GM18526 (cell line): ENCODE measurements around the gene METTL18.

Experiments
- POLR2A ChIP-seq: IDR thresholded peaks from 3 replicates; pipeline ENCODE4 v1.6.1; 2011; ENCODE audit not compliant: insufficient read length; ENCODE audit errors: extremely low read depth

METTL18 gene

DNA sequence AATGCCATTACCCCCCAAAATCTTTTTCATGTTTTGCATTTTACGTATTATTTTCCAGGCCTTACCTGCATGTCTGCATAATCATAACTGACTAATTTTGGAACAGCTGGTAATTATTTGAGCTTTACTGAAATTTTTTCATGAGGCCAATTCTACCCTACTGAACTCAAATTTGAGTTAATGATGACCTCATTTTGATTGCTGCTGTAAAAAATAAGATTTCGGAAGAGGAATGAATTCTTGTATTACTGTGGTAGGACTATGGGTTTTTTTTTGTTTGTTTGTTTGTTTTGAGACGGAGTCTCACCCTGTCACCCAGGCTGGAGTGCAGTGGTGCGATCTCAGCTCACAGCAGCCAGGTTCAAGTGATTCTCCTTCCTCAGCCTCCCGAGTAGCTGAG, 2.6 kb upstream of the METTL18 start:
- no peak for TF ChIP-seq POLR2A

DNA sequence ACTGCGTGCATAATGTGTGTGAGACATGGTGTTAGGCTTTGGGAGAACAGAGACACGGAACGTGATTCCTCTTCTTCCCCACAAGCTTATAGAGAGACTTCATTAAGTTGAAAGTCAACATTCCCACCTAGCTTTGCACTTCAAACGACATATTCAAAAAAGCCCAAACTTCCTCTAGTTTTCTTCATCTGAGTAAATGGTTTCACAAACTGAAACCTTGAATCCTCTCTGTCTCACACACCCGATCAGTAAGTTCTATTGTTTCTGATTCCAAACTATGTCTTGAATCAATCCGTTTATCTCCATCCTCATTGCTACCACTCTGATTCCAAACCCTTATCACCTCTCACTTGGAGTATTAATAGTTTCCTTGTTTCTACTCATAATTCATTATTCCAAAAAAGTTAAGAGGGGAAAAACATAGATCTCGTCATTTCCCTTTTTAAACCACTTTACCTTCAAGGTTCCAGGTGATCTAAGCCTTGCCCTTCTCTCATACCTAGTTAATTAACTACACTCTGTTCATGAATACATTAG, 1.6 kb upstream of the METTL18 start:
- TF ChIP-seq POLR2A: no peak

DNA sequence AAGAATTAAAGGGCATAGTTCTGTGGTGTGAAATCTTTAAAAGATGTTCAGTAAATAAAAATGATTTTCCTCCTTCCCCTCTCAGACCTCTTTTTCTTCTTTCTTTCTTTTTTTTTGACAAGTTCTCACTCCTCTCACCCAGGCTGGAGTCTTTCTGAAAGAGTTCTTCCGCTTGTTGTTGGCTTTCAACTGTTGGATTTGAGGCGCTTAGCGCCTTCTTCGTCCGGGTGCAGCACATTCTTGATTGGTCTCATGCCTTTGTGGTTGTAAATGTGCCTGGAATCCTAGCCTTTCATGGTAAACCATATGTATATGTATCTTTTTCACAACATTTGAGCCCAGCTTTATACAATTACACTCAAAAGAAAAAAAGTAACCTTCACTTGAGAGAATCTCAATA, 980 bp upstream of the METTL18 start:
- no peak for TF ChIP-seq POLR2A

DNA sequence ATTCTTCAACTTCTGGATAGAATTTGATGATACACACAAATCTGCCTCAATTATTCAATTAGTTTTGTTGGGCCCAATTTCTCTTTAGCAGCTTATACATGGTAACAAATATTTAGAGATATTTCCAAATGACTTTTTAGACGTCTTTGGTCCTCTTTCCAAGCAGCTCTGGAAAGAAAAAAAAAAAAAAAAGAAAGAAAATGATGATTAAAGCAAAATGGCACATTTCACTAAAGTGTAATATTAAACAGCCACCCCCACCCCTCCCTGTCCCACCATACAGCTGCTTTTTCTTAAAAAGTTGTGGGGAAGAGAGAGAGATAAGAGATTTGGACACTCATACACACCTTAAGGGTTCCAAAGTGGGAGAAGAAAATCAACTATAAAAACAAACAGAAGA, 977 bp downstream of the METTL18 start:
- no peak for TF ChIP-seq POLR2A

DNA sequence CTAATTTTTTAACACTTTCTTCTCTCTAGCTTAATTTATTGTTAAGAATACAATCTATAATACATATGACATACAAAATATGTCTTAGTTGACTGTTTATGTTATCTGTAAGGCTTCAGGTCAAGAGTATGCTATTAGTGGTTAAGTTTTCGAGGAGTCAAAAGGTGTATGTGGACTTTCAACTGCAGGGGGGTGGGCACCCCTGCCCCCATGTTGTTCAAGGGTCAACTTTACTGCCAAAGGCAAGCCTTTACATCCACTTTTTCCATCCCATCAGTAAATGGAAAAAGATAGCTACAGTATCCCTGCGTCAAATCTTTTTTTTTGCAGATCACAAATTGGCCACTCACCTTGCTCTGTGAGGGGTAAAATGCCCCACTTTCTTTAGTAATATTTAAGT, 6.3 kb downstream of the METTL18 start:
- no peak for TF ChIP-seq POLR2A

DNA sequence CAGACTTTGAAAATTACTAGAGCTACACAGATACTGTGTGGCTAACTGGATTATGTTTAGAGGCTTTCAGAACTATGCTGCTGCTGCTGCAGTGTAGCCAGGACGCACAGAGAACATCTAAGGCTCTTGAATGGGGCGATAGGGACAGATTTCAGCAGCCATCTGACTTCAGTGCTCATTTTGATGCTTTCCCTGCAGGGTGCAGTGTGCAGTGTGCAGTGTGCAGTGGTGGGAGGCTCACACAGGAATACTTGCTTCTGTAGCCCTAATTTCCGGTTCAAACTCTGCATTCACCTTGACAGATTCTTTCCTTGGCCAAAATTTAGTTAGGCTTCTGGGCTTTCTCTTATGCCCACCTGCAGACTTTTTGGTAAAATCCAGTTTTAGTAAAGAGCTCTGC, 7.7 kb downstream of the METTL18 start:
- no peak for TF ChIP-seq POLR2A

DNA sequence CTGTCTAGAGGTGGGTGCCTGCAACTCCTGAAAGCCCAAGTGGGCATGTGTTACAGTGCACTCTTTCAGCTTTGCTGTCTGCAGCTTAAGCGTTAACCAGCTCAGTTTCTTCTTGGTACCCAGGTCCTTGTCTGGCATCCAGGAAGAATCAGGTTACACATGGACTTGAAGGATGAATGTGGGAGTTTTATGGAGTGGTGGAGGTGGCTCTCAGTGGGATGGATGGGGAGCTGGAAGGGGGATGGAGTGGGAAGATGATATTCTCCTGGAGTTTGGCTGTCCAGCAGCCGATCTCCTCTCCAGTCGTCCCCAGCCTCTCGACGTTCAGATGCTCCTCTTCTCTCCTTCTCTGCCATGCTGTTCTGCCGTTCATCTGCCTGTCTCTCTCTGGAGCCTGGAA, 9.4 kb downstream of the METTL18 start:
- TF ChIP-seq POLR2A: no peak

DNA sequence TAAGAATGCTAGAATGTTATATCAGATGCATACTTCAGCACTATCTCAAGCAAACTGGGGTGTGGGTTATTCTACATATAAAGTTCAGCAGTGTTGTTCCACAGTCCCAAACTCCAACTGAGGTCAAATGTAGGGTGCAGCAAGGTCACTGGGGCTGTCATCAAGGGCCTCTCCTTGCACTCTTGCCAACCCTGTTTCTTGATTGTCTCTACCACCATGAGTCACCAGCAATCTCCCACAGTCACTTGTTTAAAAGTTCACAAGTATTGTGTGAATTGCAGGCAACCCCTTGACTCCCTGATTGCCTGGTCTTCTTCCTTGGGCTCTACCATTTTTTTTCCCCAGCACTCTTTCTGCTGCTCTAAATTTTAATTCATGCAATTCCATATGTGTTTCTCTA, 10.6 kb downstream of the METTL18 start:
- TF ChIP-seq POLR2A: no peak

DNA sequence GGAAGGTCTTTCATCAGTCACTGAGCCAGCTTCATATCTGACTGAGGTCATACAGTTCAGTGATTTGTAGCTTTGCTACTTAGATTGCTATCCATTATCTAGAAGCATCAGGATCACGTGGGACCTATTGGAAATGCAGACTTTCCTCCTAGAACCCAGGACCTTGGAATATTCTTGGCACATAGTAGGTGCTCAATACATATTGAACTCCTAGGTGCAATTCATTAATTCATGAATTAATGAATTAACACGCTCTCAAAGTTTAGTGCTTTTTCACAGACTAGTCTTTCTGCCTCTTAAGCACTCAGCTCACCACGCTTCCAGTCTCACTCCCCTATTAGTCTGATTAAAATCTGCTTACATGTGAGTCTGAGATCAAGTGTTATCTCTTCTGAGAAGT, 12.1 kb downstream of the METTL18 start:
- no peak for TF ChIP-seq POLR2A

DNA sequence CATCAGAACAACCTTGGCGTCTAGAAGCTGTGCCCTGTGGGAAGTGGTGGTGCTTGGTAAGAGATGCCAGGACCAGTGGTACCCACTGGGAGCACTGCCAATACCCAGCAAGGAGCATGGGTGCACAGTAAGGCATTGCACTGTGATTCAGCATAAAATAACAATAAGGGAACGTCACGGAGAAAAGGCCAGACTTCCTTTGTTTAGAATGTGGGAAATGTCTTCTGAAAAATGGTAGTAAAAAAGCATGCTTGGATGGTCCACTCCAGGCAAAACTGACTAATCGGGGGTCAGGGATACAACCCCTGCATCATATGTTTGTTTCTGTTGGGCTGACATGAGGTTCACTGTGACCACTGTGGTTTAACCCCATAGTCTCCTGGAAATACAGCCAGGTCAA, 14.7 kb downstream of the METTL18 start:
- TF ChIP-seq POLR2A: no peak

DNA sequence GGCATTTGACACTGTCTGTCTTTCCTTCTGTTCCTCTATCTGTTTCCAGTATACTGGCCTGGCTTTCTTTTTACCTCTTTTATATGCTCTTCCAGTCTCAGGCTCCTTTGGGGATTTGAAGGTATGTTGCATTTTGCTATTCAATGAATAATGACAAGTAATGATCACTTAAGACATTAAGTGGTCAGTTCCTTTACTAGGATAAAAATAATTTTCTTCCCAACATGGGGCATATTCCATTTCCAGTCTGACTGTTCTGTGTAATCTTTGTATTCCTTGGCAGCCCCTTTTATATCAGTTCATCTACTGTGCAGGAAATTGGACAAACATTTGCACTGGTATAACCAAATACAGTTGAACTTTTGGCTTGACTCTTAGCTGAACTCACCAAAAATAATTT, 15.6 kb downstream of the METTL18 start:
- no peak for TF ChIP-seq POLR2A

DNA sequence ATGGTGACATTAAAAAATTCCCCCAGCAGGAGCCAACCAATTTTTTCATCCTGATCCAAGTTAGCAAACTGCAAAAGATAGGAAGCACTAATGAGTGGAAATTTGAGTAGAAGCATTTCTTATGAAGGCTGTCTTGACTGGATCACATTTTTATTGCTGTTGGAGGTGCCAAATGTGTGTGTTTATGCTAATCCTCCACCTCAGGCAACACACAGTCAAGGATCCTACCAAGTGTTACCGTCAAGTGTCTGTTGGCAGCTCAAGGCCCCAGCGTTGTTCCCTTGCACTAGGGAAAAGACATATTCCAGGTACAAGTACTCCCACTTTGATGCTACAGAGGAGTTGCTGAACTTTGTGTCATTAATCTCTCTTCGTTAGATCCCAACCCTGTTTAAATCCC, 18.3 kb downstream of the METTL18 start:
- TF ChIP-seq POLR2A: no peak

DNA sequence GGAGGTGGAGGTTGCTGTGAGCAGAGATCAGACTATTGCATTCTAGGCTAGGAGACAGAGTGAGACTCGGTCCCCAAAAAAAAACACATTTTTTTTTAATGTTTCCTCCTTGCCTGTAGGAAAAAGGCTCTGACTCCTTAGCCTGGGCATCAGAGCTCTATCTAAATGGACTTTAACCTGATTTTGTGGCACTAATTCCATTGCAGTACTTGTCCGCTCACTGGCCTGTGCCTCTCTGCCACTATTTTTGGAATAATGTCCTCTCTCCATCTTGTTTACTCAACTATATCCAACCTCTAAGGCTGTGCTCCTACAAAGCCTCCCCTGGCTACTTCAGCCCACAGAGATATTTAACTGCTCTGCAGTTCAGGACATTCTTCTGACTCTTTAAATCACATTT, 26.5 kb downstream of the METTL18 start:
- no peak for TF ChIP-seq POLR2A

DNA sequence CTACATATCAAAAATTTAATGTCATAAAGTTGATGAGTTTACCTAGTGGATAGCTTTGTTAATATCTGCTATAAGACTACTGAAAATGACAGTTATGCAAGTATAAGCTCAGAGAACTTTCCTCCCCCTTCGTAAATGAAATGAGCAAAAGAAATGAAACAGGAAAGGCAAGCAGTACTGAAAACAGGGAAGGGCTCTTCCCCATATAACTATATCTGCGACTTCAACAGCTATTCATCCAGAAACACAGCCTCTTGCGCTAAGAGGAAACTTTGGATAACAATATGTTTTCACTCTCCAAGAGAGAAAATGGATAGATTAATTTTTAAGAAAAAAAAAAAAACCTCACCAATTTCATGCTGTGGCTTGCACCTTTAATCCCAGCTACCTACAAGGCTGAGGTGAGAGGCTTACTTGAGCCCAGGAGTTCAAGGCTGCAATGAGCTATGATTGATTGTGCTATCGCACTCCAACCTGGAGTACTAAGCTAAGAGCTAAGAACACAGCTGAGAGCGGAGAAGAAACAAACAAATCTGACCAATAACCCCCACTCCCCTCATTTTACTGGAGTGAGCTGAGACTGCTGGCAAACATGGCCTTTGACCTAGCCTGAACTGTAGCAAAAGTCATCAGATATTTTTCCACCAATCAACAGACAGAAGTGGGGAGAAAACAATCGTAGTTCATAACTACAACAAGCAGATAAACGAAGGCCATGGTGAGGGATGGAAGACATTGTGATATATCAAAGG, 29.0 kb downstream of the METTL18 start:
- TF ChIP-seq POLR2A: no peak

DNA sequence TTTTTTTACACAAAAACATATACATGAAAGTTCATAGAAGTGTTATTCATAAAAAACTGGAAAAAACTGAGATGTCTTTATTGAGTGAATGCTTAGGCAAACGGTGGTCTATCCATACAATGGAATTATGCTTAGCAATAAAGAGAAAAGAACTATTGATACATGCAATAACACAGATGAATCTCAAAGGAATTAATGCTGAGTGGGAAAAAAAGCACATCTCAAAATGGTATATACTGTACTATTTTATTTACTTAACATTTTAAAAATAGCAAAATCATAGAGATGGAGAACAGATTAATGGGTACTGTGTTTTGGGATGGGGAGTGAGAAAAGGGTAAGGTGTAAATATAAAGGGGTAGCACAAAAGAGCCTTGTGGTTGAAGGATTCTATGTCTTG, 29.8 kb downstream of the METTL18 start:
- TF ChIP-seq POLR2A: no peak

DNA sequence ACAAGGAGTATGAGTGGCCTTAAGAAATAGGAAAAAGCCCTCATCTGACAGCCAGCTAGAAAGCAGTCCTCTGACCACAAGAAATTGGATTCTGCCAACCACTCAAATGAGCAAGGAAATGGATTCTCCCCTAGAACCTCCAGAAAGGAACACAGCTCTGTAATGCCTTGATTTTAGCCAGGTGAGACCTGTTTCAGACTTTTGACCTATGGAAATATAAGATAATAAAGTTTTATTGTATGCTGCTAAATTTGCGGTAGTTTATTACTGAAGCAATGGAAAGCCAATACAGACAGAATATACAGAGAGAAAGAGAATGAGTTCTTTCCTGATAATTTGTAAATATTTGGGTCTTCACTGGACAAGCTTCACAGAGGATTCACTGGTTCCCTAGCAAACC, 32.0 kb downstream of the METTL18 start:
- no peak for TF ChIP-seq POLR2A

DNA sequence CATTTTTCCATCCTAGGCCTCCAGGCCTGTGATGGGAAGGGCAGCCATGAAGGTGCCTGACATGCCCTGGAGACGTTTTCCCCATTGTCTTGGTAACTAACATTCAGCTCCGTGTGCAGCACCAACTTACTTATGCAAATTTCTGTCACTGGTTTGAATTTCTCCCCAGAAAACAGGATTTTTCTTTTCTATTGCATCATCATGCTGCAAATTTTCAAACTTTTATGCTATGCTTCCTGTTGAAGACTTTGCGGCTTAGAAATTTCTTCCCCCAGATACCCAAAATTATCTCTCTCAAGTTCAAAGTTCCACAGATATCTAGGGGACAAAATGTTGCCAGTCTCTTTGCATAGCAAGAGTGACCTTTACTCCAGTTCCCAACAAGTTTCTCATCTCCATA, 35.7 kb downstream of the METTL18 start:
- no peak for TF ChIP-seq POLR2A

DNA sequence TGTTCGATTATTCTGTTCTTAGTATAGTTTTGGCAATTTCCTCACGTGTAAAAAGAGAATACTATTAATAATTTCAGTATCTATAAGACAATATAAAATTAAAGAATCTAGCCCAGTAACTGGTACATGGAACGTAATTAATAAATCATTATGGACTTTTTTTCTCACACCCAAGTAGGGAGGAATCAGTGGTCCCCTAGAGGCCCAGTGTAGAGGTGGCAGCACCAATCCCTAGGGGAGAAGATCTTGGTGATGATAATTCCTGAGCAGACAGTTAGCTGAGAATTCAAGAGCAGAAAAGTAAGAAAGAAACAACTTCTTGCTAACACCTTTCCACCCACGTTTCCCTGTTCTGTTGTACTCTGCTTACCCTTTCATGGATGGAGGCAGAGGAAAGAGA, 41.2 kb downstream of the METTL18 start:
- no peak for TF ChIP-seq POLR2A

DNA sequence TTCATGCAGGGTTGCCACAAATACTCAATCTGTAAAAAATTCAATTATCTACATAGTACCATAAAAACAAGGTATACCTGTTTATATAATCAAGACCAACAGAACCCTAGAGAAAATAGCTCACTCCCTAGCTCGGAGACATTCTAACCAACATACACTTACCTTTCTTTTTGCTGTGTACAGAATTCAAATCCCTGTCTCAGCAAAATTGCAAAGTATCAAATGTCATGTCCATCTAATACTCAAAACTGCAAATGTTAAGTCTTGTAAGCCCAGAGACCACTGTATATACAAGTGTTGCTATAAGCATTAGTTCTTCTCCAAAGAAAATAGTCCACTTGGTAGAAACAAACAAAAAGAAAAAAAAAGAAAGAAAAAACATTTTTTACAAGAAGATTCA, 44.7 kb downstream of the METTL18 start:
- no peak for TF ChIP-seq POLR2A
